ENCODE measurements around the gene SLC19A1.
A peak's percentile ranks its signal among the peaks of the same experiment; 100 is the strongest.

- no peak for TF ChIP-seq POLR2A (IDR thresholded peaks at IDR 0.05)
- TF ChIP-seq CTCF (IDR thresholded peaks at IDR 0.05) = peak; percentile 40 to 82 (median 70)
Measured at GRCh38 chr21:45542242-45542666, at the start of gene SLC19A1.

All from Peyer's patch (tissue), 4 donors.